ENCODE measurements around the gene FTO.

- no peak for TF ChIP-seq CTCF (IDR thresholded peaks at IDR 0.05)
- no peak for TF ChIP-seq RCOR1 (IDR thresholded peaks at IDR 0.05; ENCODE audit: low read depth, low read length)
- no peak for TF ChIP-seq RFX5 (IDR thresholded peaks at IDR 0.05)
- TF ChIP-seq BCL3 (IDR thresholded peaks at IDR 0.05), result no peak
- no peak for TF ChIP-seq USF2 (IDR thresholded peaks at IDR 0.05)
- TF ChIP-seq POLR2A (IDR thresholded peaks at IDR 0.05; ENCODE audit: low read length), result no peak
- TF ChIP-seq KDM1A (IDR thresholded peaks at IDR 0.05; ENCODE audit: low read depth), result no peak
- TF ChIP-seq BHLHE40 (IDR thresholded peaks at IDR 0.05; ENCODE audit: low read depth, low read length), result no peak
These were observed 294.3 kb downstream of the FTO start for GRCh38 chr16:53998024-53998810.

Measured in A549 (cell line).